DND-41 (cell line): ENCODE results near the gene ARL13A.
"Not testable (repeated sequence)": the region's sequence is repeated elsewhere in the genome, so short reads cannot be mapped to it uniquely, and the experiment has no call there.

Source experiments
- CTCF ChIP-seq: IDR thresholded peaks from 2 replicates; pipeline ENCODE4 v1.5.1; 2012; ENCODE audit warnings: borderline replicate concordance, low read length, moderate library complexity, mild to moderate bottlenecking; ENCODE audit not compliant: poor library complexity, severe bottlenecking; ENCODE audit errors: extremely low read depth
- EZH2 ChIP-seq: IDR thresholded peaks from 3 replicates; pipeline ENCODE4 v1.6.1; 2012; ENCODE audit warnings: borderline replicate concordance, low read depth, mild to moderate bottlenecking, moderate library complexity, low read length, inconsistent platforms; ENCODE audit not compliant: severe bottlenecking

GRCh38 chrX:101012031-101012430 lies 42.5 kb downstream of the ARL13A start:
- not testable (repeated sequence) for TF ChIP-seq EZH2, CTCF
